IPS-20b (cell line): ENCODE data around the gene RASGRP1.

Experiments used
- H3K27ac ChIP-seq: one replicate; pipeline ENCODE4 v1.5.1; 2013; ENCODE audit warnings: low read length
- H3K27me3 ChIP-seq: 2 replicates; pipeline ENCODE4 v1.6.1; 2013; ENCODE audit warnings: mild to moderate bottlenecking, low read length, inconsistent platforms; ENCODE audit not compliant: insufficient read depth
- H3K36me3 ChIP-seq: 2 replicates; pipeline ENCODE4 v1.6.1; 2013; ENCODE audit warnings: low read depth, mild to moderate bottlenecking, inconsistent platforms, low read length, moderate library complexity; ENCODE audit not compliant: insufficient read depth
- H3K4me1 ChIP-seq: 2 replicates; pipeline ENCODE4 v1.6.1; 2013; ENCODE audit warnings: mild to moderate bottlenecking, control low read depth, inconsistent platforms, low read length, moderate library complexity; ENCODE audit not compliant: insufficient read depth
- H3K4me3 ChIP-seq: 2 replicates; pipeline ENCODE4 v1.5.1; 2013; ENCODE audit warnings: mild to moderate bottlenecking, low read length, inconsistent platforms
- H3K9ac ChIP-seq: 2 replicates; pipeline ENCODE4 v1.6.1; 2013; ENCODE audit warnings: low read depth, mild to moderate bottlenecking, inconsistent platforms, low read length, moderate library complexity
- H3K9me3 ChIP-seq: 2 replicates; pipeline ENCODE4 v1.6.1; 2013; ENCODE audit warnings: mild to moderate bottlenecking, low read depth, low read length, inconsistent platforms; ENCODE audit not compliant: insufficient read depth

Gene RASGRP1

DNA sequence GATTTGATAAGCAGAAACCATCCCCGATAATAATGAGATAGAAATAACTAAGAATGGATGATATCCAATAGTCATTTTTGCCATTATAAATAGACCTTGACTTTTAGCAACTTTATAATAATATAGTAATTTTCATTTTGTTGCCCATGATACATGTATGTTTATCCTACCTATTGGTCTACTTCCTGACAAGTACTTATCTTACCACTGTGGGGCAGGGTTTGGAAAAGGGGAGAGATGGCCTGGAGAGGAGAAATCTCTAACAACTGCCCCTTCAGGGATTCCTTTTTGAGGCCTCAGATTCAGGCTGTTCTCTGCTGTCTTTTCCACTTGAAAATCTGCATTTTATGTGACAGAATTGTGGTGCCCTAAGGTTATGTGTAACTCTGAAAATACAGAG, 68.5 kb downstream of the RASGRP1 start:
- Histone ChIP-seq H3K9me3 (no peaks in the 10 kb centered on the region), H3K4me1 (no peaks in the 10 kb centered on the region), H3K4me3 (no peak overlapping the region), H3K27ac (no peak overlapping the region), H3K27me3 (no peaks in the 10 kb centered on the region), H3K36me3 (no peaks in the 10 kb centered on the region), H3K9ac (no peak overlapping the region)

DNA sequence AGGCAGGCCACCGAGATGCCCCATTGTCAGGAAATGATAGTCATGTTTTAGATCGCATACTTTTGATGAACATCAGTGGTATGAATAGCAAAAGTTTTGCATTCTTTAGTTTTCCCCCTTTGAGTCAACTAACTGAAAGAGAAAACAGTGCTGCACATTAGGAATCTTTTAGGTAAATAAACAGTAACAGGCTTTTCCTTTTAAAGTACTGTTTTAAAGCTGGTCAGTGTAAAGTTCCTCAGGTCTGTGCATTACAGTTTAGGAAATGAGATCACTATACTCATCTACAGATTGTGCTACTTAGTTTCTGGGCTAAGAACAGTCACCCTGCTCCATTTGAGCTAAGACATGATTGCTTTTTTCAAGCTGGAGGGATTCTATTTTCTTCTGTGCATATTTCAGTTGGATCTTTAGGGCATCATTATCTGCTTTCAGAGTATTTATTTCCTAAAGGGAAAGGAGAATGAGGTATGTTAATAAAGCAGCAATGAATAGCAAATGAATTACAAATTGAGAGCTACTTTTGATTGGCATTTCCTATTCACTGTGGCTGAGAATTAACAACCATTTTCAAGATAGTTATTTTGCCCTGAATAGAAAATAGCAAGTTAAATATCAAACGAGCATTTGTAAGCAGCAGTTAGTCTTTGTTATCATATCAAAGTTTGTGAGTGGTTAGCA, 74.2 kb downstream of the RASGRP1 start:
- no peak overlapping the region for H3K4me3 ChIP-seq
- no peak overlapping the region for H3K9ac ChIP-seq
- H3K27ac ChIP-seq, result no peak overlapping the region
- no peaks in the 10 kb centered on the region for H3K9me3 ChIP-seq
- H3K4me1 ChIP-seq, result no peaks in the 10 kb centered on the region
- H3K27me3 ChIP-seq, result no peaks in the 10 kb centered on the region
- peaks cover 12% of the 10 kb centered on the region; the same call in 1 of the 2 replicates for H3K36me3 ChIP-seq

DNA sequence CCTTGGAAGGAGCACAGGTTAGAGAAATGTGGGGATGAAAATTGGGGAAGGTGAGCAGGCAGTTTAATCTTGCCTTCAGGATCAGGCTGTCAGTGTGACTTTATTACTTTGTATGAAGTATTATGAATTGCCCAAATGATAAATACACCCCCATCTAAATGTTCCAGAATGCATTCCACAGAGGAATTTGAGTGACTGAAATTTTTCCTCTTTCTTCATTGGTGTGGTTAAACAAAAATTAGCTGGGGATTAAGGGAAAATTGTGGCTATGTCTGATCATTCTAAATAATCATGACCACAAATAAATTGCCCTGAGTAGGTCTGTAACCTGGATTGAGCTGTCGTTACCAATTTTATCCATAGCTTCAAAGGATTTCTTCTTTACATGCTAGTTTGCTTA, 77.2 kb downstream of the RASGRP1 start:
- H3K36me3 ChIP-seq, result peaks cover 26% of the 10 kb centered on the region; the same call in 1 of the 2 replicates
- no peak overlapping the region for H3K9ac ChIP-seq
- H3K4me3 ChIP-seq, result no peak overlapping the region
- no peaks in the 10 kb centered on the region for H3K27me3 ChIP-seq
- H3K9me3 ChIP-seq, result no peaks in the 10 kb centered on the region
- H3K27ac ChIP-seq, result no peak overlapping the region
- H3K4me1 ChIP-seq, result no peaks in the 10 kb centered on the region

DNA sequence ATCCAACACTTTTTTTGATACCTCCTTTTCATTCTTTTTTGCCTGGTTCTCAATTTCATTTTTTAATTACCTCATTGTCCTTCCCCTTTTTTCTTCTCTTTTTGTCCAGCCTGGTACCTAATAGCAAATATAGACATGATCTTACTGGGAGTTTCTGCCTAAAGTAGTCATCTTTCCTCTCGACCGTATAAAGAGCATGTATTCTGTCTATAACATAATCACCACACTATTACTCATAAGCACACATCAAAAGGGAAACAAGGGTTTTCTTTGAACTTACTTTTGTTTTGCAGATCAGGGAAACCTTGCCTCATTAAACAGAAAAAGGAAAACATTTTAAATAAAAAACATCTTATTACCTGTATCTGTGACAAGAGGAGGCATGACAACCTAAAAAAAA, 77.7 kb downstream of the RASGRP1 start:
- no peaks in the 10 kb centered on the region for H3K27me3 ChIP-seq
- no peaks in the 10 kb centered on the region for H3K4me1 ChIP-seq
- no peak overlapping the region for H3K4me3 ChIP-seq
- no peak overlapping the region for H3K27ac ChIP-seq
- H3K9ac ChIP-seq, result no peak overlapping the region
- H3K36me3 ChIP-seq, result peaks cover 30% of the 10 kb centered on the region; the same call in 1 of the 2 replicates
- H3K9me3 ChIP-seq, result no peaks in the 10 kb centered on the region

DNA sequence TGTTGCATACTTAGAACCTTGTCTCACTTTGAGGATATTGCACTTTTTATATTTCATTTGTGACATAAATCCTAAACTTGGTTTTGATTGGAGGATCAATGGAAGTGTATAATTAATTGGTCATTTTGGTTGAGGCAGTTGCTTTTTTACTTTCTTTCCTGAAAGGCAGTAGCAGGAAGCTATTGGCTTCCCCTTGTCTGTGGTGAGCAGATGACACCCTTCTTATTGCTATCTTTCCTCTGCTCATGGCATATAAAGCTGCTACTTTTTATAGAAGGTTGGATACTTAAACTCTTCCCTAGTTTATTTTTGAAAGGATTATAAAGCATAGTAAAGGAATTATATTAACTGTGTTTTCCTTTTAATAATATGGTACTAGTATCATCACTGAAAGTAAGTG, 82.0 kb downstream of the RASGRP1 start:
- H3K27ac ChIP-seq, result no peak overlapping the region
- H3K27me3 ChIP-seq, result no peaks in the 10 kb centered on the region
- H3K9me3 ChIP-seq, result no peaks in the 10 kb centered on the region
- peaks cover 51% of the 10 kb centered on the region for H3K36me3 ChIP-seq
- no peak overlapping the region for H3K9ac ChIP-seq
- no peak overlapping the region for H3K4me3 ChIP-seq
- H3K4me1 ChIP-seq, result no peaks in the 10 kb centered on the region

DNA sequence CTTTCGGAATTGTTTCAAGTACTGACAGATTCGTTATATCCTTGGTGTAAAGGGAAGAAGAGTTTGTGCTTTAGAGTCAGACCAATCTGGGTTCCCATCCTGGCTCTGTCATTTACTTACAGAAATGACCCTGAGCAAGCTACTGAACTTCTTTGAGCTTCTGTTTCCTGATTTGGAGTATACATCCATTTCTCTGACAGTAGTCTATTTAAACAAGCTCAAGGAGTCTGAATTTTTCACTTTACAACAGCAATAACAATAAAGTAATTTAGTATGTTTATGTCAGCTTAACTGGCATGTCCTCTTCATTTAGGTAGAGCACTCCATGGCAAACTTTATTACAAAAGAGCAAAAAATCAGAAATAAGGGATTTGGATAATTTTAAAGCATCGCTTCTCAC, 82.9 kb downstream of the RASGRP1 start:
- Histone ChIP-seq H3K36me3 (peaks cover 50% of the 10 kb centered on the region), H3K27me3 (no peaks in the 10 kb centered on the region)

DNA sequence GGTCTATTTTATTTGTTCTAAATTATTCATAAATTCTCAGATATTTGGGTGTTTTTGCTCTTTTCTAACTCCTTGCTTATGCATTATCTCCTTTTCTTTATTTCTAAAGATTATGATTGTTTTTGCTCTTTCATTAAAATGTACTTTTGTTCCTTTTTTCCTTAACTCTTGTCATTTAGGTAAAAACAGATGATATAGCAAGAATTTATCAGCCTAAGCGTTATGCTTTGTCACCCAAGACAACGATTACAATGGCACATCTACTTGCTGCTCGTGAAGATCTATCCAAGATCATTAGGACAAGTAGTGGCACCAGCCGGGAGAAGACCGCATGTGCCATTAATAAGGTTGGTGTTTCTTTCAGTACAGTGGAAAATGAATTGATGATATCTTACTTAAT, 83.5 kb downstream of the RASGRP1 start:
- Histone ChIP-seq H3K4me1 (no peaks in the 10 kb centered on the region), H3K27ac (no peak overlapping the region), H3K9me3 (no peaks in the 10 kb centered on the region), H3K27me3 (no peaks in the 10 kb centered on the region), H3K9ac (no peak overlapping the region), H3K36me3 (peaks cover 56% of the 10 kb centered on the region), H3K4me3 (no peak overlapping the region)

More for the DNA sequence above, 82.9 kb downstream of the RASGRP1 start:
- Histone ChIP-seq H3K4me1 (no peaks in the 10 kb centered on the region), H3K4me3 (no peak overlapping the region), H3K9me3 (no peaks in the 10 kb centered on the region), H3K27ac (no peak overlapping the region), H3K9ac (no peak overlapping the region)

DNA sequence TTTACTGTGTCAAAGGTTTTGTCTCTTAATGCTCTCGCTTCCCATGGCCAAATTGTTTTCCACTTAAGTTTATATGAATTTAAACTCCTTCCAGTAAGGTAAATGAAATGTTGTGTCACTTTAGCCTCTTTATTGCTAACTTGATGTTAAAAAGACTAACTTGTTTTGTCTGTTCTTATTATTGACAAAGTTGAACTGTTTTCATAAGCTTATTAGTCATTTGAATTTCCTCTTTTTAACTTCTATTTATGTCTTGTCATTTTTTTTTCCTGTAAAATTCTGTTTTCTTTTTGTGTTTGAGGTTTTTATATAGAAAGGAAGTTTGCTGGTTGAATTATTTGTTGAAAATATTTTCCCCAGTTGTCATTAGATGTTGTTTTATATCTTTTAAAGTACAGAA, 84.9 kb downstream of the RASGRP1 start:
- Histone ChIP-seq H3K9ac (no peak overlapping the region), H3K9me3 (no peaks in the 10 kb centered on the region), H3K4me3 (no peak overlapping the region), H3K4me1 (no peaks in the 10 kb centered on the region), H3K36me3 (peaks cover 59% of the 10 kb centered on the region), H3K27me3 (no peaks in the 10 kb centered on the region), H3K27ac (no peak overlapping the region)

DNA sequence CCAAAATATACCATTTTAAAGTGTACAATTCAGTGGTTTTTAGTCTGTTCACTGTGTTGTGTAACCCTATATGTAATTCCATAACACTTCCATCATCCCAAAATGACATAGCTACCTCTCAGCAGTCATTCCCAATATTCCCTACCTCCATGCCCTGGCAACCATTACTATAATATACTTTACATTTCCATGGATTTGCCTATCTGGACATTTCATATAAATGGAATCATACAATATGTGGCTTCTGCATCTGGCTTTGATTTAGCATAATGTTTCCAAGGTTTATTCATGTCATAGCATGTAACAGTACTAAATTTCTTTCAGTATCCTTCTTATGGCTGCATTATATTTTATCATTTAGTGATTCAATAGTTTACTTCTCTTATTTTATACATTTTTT, 85.3 kb downstream of the RASGRP1 start:
- H3K4me1 ChIP-seq, result no peaks in the 10 kb centered on the region
- no peak overlapping the region for H3K9ac ChIP-seq
- no peak overlapping the region for H3K27ac ChIP-seq
- H3K4me3 ChIP-seq, result no peak overlapping the region
- H3K27me3 ChIP-seq, result no peaks in the 10 kb centered on the region
- H3K9me3 ChIP-seq, result no peaks in the 10 kb centered on the region
- H3K36me3 ChIP-seq, result peaks cover 64% of the 10 kb centered on the region

DNA sequence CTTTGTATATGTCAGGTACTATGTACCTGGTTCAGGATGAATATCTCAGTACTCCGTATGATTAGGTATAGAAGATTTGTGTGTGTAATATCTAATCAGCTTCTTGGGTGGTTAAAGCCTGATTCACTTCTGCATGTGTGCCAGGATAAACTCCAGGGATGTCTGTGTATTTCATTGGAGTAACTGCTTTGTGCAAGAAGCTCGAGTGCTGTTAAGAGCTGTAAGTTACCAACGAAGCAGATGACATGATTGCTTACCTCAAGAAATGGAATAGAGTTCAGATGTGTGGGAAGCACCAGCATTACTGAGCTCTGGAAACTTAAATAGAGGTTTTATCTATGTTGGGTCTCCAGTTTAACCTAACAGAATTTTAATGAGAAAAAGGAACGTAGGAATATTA, 87.0 kb downstream of the RASGRP1 start:
- Histone ChIP-seq H3K27me3 (no peaks in the 10 kb centered on the region), H3K4me1 (no peaks in the 10 kb centered on the region), H3K4me3 (no peak overlapping the region), H3K9me3 (no peaks in the 10 kb centered on the region), H3K27ac (no peak overlapping the region), H3K36me3 (peaks cover 62% of the 10 kb centered on the region), H3K9ac (no peak overlapping the region)

DNA sequence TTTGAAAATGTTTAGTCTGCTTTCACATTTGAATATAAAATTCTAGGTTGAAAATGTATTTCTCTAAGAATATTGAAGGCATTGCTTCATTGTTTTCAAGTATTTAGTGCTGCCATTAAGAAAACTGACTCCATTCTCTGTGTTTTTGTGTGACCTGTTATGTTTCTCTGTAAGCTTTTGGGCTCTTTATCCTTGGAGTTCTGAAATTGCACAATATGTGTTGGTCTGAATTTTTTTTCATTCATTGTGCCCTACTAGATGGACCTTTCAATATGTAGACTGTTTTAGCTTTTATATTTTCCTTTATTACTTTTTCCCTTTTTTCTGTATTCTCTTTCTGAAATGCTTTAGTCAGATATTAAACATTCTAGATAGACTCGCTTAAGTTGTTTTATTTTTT, 88.5 kb downstream of the RASGRP1 start:
- Histone ChIP-seq H3K27me3 (no peaks in the 10 kb centered on the region), H3K36me3 (peaks cover 50% of the 10 kb centered on the region), H3K9ac (no peak overlapping the region), H3K4me1 (no peaks in the 10 kb centered on the region), H3K9me3 (no peaks in the 10 kb centered on the region), H3K27ac (no peak overlapping the region), H3K4me3 (no peak overlapping the region)

DNA sequence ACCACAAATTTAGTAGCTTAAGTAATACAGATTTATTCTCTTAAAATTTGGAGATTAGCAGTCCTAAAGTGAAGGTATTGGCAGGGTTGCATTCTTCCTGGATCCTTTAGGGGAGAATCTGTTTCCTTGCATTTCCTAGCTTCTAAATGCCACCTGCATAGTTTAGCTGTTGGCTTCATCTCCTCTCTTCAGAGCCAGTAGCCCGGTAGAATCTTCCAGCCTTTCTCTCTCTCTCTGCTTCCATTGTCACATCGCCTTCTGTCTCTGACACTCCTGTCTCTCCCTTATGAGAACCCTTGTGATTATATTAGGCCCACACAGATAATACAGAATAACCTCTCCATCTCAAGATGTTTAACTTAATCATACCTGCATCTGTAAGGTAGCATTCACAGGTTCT, 89.3 kb downstream of the RASGRP1 start:
- Histone ChIP-seq H3K4me3 (no peak overlapping the region), H3K27ac (no peak overlapping the region), H3K9ac (no peak overlapping the region), H3K4me1 (no peaks in the 10 kb centered on the region), H3K9me3 (no peaks in the 10 kb centered on the region), H3K36me3 (peaks cover 55% of the 10 kb centered on the region), H3K27me3 (no peaks in the 10 kb centered on the region)
